C4-2B (cell line): ENCODE measurements around the gene GMDS.

Source experiments
- CTCF ChIP-seq: fragments of 450-650 bp; conservative IDR thresholded peaks from 2 replicates; pipeline ENCODE4 v1.5.1; 2017; ENCODE audit warnings: mild to moderate bottlenecking
- ZFX ChIP-seq: fragments of 450-650 bp; IDR thresholded peaks from 2 replicates; pipeline ENCODE4 v1.6.1; 2017

DNA sequence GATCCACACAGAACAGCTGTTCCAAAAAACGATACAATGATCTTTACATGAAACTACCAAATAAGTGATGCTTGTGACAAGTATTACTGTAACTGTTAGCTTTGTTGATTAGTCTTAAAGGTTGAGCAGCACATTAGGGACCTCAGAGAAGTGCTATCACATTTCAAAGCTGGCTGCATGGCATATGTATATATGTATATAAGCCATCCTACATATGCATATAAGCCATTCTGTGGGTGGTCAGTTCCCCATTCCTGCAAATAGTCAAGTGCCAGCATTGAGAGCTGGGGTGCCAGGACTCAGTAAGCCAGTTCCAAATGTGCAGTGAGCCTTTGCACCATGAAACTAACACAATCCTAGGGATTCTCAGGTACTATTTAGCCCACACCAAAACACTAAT is 339.4 kb downstream of the GMDS start:
- TF ChIP-seq CTCF = no peak
- no peak for TF ChIP-seq ZFX
